Measurements from ENCODE around the gene B4GALT1. TPM values are rescaled to one million over a fixed set of nuclear protein-coding genes. Genes with fewer than 3 reads are reported as not detected.
"Not testable (repeated sequence)": the region's sequence is repeated elsewhere in the genome, so short reads cannot be mapped to it uniquely, and the experiment has no call there.

Gene B4GALT1
- polyA plus RNA-seq, 3 donors from 2014 or later, result 21.7 to 49.2 (median 44.2) TPM

- H3K4me3 Mint-ChIP-seq, result peak overlapping the region; percentile 42 to 98 (median 86)
- H3K4me1 Mint-ChIP-seq, result peaks cover 87 to 90% of the 10 kb centered on the region in 2 donors
- H3K27me3 Mint-ChIP-seq (ENCODE audit: low read depth in 3 of 3), result peaks cover 21 to 46% (median 42%) of the 10 kb centered on the region in 3 donors
- DNase-seq, result no peak
- H3K27ac Mint-ChIP-seq, result peak overlapping the region; percentile 96 to 99 (median 99)
- H3K36me3 Mint-ChIP-seq, result peaks cover 0 to 3% (median 0%) of the 10 kb centered on the region in 3 donors
- no peaks in the 10 kb centered on the region for H3K9me3 Mint-ChIP-seq
Observed at GRCh38 chr9:33162721-33163311, 4.3 kb downstream of the B4GALT1 start.

GRCh38 chr9:33161589-33162132, 5.5 kb downstream of the B4GALT1 start:
- peaks cover 0 to 3% (median 0%) of the 10 kb centered on the region in 3 donors for H3K36me3 Mint-ChIP-seq
- peaks cover 18 to 43% (median 39%) of the 10 kb centered on the region in 3 donors for H3K27me3 Mint-ChIP-seq (ENCODE audit: low read depth in 3 of 3)
- peak overlapping the region; percentile 67 to 98 (median 80) for H3K4me3 Mint-ChIP-seq
- no peaks in the 10 kb centered on the region for H3K9me3 Mint-ChIP-seq
- DNase-seq, result no peak
- peak overlapping the region; percentile 96 to 99 (median 99) for H3K27ac Mint-ChIP-seq
- H3K4me1 Mint-ChIP-seq, result peaks cover 92 to 95% of the 10 kb centered on the region in 2 donors

GRCh38 chr9:33161011-33161588, 6.0 kb downstream of the B4GALT1 start:
- H3K4me3 Mint-ChIP-seq, result peak overlapping the region; percentile 67 to 81 (median 80)

GRCh38 chr9:33160446-33160845, 6.7 kb downstream of the B4GALT1 start:
- H3K36me3 Mint-ChIP-seq, H3K9me3 Mint-ChIP-seq, DNase-seq: not testable (repeated sequence)
- peak overlapping the region; percentile 96 to 99 (median 99) for H3K27ac Mint-ChIP-seq
- peaks cover 96 to 100% of the 10 kb centered on the region in 2 donors for H3K4me1 Mint-ChIP-seq
- peak overlapping the region; percentile 71 to 81 (median 80) for H3K4me3 Mint-ChIP-seq
- H3K27me3 Mint-ChIP-seq (ENCODE audit: low read depth in 3 of 3), result peaks cover 13 to 36% (median 33%) of the 10 kb centered on the region in 3 donors

More at GRCh38 chr9:33161011-33161588, 6.0 kb downstream of the B4GALT1 start:
- Mint-ChIP-seq H3K36me3 (peaks cover 0 to 3% (median 0%) of the 10 kb centered on the region in 3 donors), H3K4me1 (peaks cover 97 to 100% of the 10 kb centered on the region in 2 donors), H3K27ac (peak overlapping the region; percentile 96 to 99 (median 99)), H3K9me3 (no peaks in the 10 kb centered on the region), H3K27me3 (ENCODE audit: low read depth in 3 of 3) (peaks cover 18 to 38% (median 36%) of the 10 kb centered on the region in 3 donors)
- peak; percentile 51 to 67 (median 60) for DNase-seq

GRCh38 chr9:33159777-33160127, 7.4 kb downstream of the B4GALT1 start:
- peak overlapping the region; percentile 96 to 99 (median 99) for H3K27ac Mint-ChIP-seq
- peak; percentile 84 to 87 (median 86) for DNase-seq
- peaks cover 10 to 33% (median 29%) of the 10 kb centered on the region in 3 donors for H3K27me3 Mint-ChIP-seq (ENCODE audit: low read depth in 3 of 3)
- peaks cover 97 to 100% of the 10 kb centered on the region in 2 donors for H3K4me1 Mint-ChIP-seq
- H3K36me3 Mint-ChIP-seq, result no peaks in the 10 kb centered on the region
- H3K4me3 Mint-ChIP-seq, result peak overlapping the region; percentile 71 to 84 (median 78)
- no peaks in the 10 kb centered on the region for H3K9me3 Mint-ChIP-seq

- DNase-seq, result peak; percentile 71 to 79 (median 77)
- no peaks in the 10 kb centered on the region for H3K9me3 Mint-ChIP-seq
- peaks cover 97 to 100% of the 10 kb centered on the region in 2 donors for H3K4me1 Mint-ChIP-seq
- H3K36me3 Mint-ChIP-seq, result no peaks in the 10 kb centered on the region
- H3K27ac Mint-ChIP-seq, result peak overlapping the region; percentile 96 to 99 (median 99)
- peak overlapping the region; percentile 71 to 84 (median 78) for H3K4me3 Mint-ChIP-seq
- H3K27me3 Mint-ChIP-seq (ENCODE audit: low read depth in 3 of 3), result peaks cover 6 to 29% (median 23%) of the 10 kb centered on the region in 3 donors
Observed at GRCh38 chr9:33158843-33159776, 8.0 kb downstream of the B4GALT1 start.

GRCh38 chr9:33157960-33158842, 8.9 kb downstream of the B4GALT1 start:
- Mint-ChIP-seq H3K36me3 (no peaks in the 10 kb centered on the region), H3K27ac (peak overlapping the region; percentile 96 to 99 (median 99)), H3K9me3 (no peaks in the 10 kb centered on the region), H3K4me1 (peaks cover 97 to 100% of the 10 kb centered on the region in 2 donors), H3K4me3 (peak overlapping the region; percentile 71 to 84 (median 78)), H3K27me3 (ENCODE audit: low read depth in 3 of 3) (peaks cover 4 to 26% (median 22%) of the 10 kb centered on the region in 3 donors)
- DNase-seq, result peak in 1 of 3 donors; percentile 56

- H3K27me3 Mint-ChIP-seq (ENCODE audit: low read depth in 3 of 3), result peaks cover 4 to 23% (median 14%) of the 10 kb centered on the region in 3 donors
- H3K9me3 Mint-ChIP-seq, result no peaks in the 10 kb centered on the region
- H3K4me3 Mint-ChIP-seq, result peak overlapping the region; percentile 16 to 65 (median 46)
- no peaks in the 10 kb centered on the region for H3K36me3 Mint-ChIP-seq
- H3K4me1 Mint-ChIP-seq, result peaks cover 97 to 100% of the 10 kb centered on the region in 2 donors
- H3K27ac Mint-ChIP-seq, result peak overlapping the region; percentile 78 to 96 (median 90)
- no peak for DNase-seq
Observed at GRCh38 chr9:33155393-33155792, 11.7 kb downstream of the B4GALT1 start.

GRCh38 chr9:33154371-33154770, 12.8 kb downstream of the B4GALT1 start:
- Mint-ChIP-seq H3K27ac (peak overlapping the region; percentile 78 to 96 (median 89)), H3K36me3 (no peaks in the 10 kb centered on the region), H3K27me3 (ENCODE audit: low read depth in 3 of 3) (peaks cover under 1 to 17% (median 9%) of the 10 kb centered on the region in 3 donors), H3K4me1 (peaks cover 92 to 100% of the 10 kb centered on the region in 2 donors), H3K4me3 (peak overlapping the region; percentile 38 to 70 (median 48)), H3K9me3 (no peaks in the 10 kb centered on the region)
- no peak for DNase-seq

- no peaks in the 10 kb centered on the region for H3K9me3 Mint-ChIP-seq
- no peak for DNase-seq
- peaks cover 2 to 10% (median 4%) of the 10 kb centered on the region in 3 donors for H3K27me3 Mint-ChIP-seq (ENCODE audit: low read depth in 3 of 3)
- peak overlapping the region; percentile 79 to 96 (median 90) for H3K27ac Mint-ChIP-seq
- H3K4me1 Mint-ChIP-seq, result peaks cover 90 to 100% of the 10 kb centered on the region in 2 donors
- no peaks in the 10 kb centered on the region for H3K36me3 Mint-ChIP-seq
- peak overlapping the region; percentile 63 to 77 (median 75) for H3K4me3 Mint-ChIP-seq
Observed at GRCh38 chr9:33153666-33154065, 13.5 kb downstream of the B4GALT1 start.

GRCh38 chr9:33153001-33153400, 14.1 kb downstream of the B4GALT1 start:
- peaks cover 90 to 100% of the 10 kb centered on the region in 2 donors for H3K4me1 Mint-ChIP-seq
- H3K36me3 Mint-ChIP-seq, result no peaks in the 10 kb centered on the region
- peak overlapping the region; percentile 63 to 77 (median 75) for H3K4me3 Mint-ChIP-seq
- peak overlapping the region; percentile 79 to 96 (median 90) for H3K27ac Mint-ChIP-seq
- no peaks in the 10 kb centered on the region for H3K9me3 Mint-ChIP-seq
- peaks cover 2 to 7% (median 4%) of the 10 kb centered on the region in 3 donors for H3K27me3 Mint-ChIP-seq (ENCODE audit: low read depth in 3 of 3)
- DNase-seq, result no peak

GRCh38 chr9:33151601-33152000, 15.5 kb downstream of the B4GALT1 start:
- no peaks in the 10 kb centered on the region for H3K9me3 Mint-ChIP-seq
- peaks cover 90 to 100% of the 10 kb centered on the region in 2 donors for H3K4me1 Mint-ChIP-seq
- peak overlapping the region; percentile 80 to 96 (median 92) for H3K27ac Mint-ChIP-seq
- H3K27me3 Mint-ChIP-seq (ENCODE audit: low read depth in 3 of 3), result peaks cover 2 to 7% (median 7%) of the 10 kb centered on the region in 3 donors
- peak overlapping the region; percentile 52 to 71 (median 67) for H3K4me3 Mint-ChIP-seq
- DNase-seq, result no peak
- H3K36me3 Mint-ChIP-seq, result peaks cover 0 to 5% (median 4%) of the 10 kb centered on the region in 3 donors
